WTC11 (cell line): ENCODE results near the gene RBM3. TPM values are rescaled to one million over a fixed set of nuclear protein-coding genes. Genes with fewer than 3 reads are reported as not detected.

Experiments used
- ATAC-seq: fragments of 200-7000 bp; cut with Tn5 transposase; 2 replicates; pipeline ENCODE4 v1.10.0; 2021; ENCODE audit warnings: mild to moderate bottlenecking, moderate library complexity
- Bru-seq: library from RNA; stranded (reverse); fragments of 400-500 nt; gene quantifications from one replicate; lab custom pipeline; 2021; lab: Mats Ljungman, UMichigan
- CTCF ChIA-PET: fragments of 300-600 bp; sonication (Branson Sonifier 250); formaldehyde crosslinking; loops from one replicate; lab custom pipeline; 2021; ENCODE audit warnings: antibody characterized with exemption; lab: Charles Lee
- POLR2A ChIA-PET: fragments of 350-600 bp; sonication (Branson Sonifier 250); formaldehyde crosslinking; loops from one replicate; lab custom pipeline; 2021; ENCODE audit warnings: antibody characterized with exemption; lab: Charles Lee
- DNase-seq: peaks from one replicate; pipeline ENCODE4 v3.0.0; 2021; ENCODE audit warnings: low spot score
- H3K27ac Mint-ChIP-seq: 2 replicates; pipeline ENCODE4 v1.8.0; 2021; ENCODE audit warnings: mixed read lengths
- H3K27me3 Mint-ChIP-seq: 2 replicates; pipeline ENCODE4 v1.8.0; 2021; ENCODE audit warnings: low read depth, mild to moderate bottlenecking, moderate library complexity, mixed read lengths
- H3K36me3 Mint-ChIP-seq: 2 replicates; pipeline ENCODE4 v1.8.0; 2021; ENCODE audit warnings: mixed read lengths
- H3K4me1 Mint-ChIP-seq: 2 replicates; pipeline ENCODE4 v1.8.0; 2022; ENCODE audit warnings: mixed read lengths
- H3K4me3 Mint-ChIP-seq: 2 replicates; pipeline ENCODE4 v1.8.0; 2021; ENCODE audit warnings: mild to moderate bottlenecking, moderate library complexity, mixed read lengths
- H3K9me3 Mint-ChIP-seq: 2 replicates; pipeline ENCODE4 v1.8.0; 2021; ENCODE audit warnings: mixed read lengths
- ARID4B ChIP-seq: sonication (generic); formaldehyde crosslinking; IDR thresholded peaks from 2 replicates; pipeline ENCODE4 v1.8.0; 2023; ENCODE audit warnings: missing genetic modification reagents, mild to moderate bottlenecking, borderline replicate concordance
- E2F5 ChIP-seq: sonication (generic); formaldehyde crosslinking; IDR thresholded peaks from 2 replicates; pipeline ENCODE4 v1.8.1; 2022; ENCODE audit warnings: mild to moderate bottlenecking, moderate library complexity, missing genetic modification reagents
- FOXJ3 ChIP-seq: sonication (generic); formaldehyde crosslinking; IDR thresholded peaks from 2 replicates; pipeline ENCODE4 v1.9.0; 2021; ENCODE audit warnings: missing genetic modification reagents, mild to moderate bottlenecking, borderline replicate concordance
- FOXK1 ChIP-seq: sonication (generic); formaldehyde crosslinking; IDR thresholded peaks from 2 replicates; pipeline ENCODE4 v1.8.0; 2022; ENCODE audit warnings: mild to moderate bottlenecking, moderate library complexity, missing genetic modification reagents
- HMGA2 ChIP-seq: fragments of 250-450 bp; sonication (Bioruptor Pico); IDR thresholded peaks from 2 replicates; pipeline ENCODE4 v1.4.0; 2021; ENCODE audit warnings: mild to moderate bottlenecking, moderate library complexity
- HMGXB4 ChIP-seq: sonication (generic); formaldehyde crosslinking; IDR thresholded peaks from 2 replicates; pipeline ENCODE4 v1.8.1; 2023; ENCODE audit warnings: mild to moderate bottlenecking, moderate library complexity, missing genetic modification reagents
- JUN ChIP-seq: sonication (generic); formaldehyde crosslinking; IDR thresholded peaks from 2 replicates; pipeline ENCODE4 v1.8.0; 2023; ENCODE audit warnings: mild to moderate bottlenecking, missing genetic modification reagents
- MAX ChIP-seq: sonication (generic); formaldehyde crosslinking; IDR thresholded peaks from 2 replicates; pipeline ENCODE4 v1.8.0; 2022; ENCODE audit warnings: mild to moderate bottlenecking, missing genetic modification reagents
- MYBL2 ChIP-seq: sonication (generic); formaldehyde crosslinking; IDR thresholded peaks from 2 replicates; pipeline ENCODE4 v1.8.1; 2023; ENCODE audit warnings: mild to moderate bottlenecking, moderate library complexity, missing genetic modification reagents
- NFYB ChIP-seq: sonication (generic); formaldehyde crosslinking; conservative IDR thresholded peaks from 2 replicates; pipeline ENCODE4 v1.8.0; 2022; ENCODE audit warnings: low read depth, missing genetic modification reagents
- NR1H2 ChIP-seq: sonication (generic); formaldehyde crosslinking; IDR thresholded peaks from 2 replicates; pipeline ENCODE4 v1.9.0; 2021; ENCODE audit warnings: mild to moderate bottlenecking, moderate library complexity, missing genetic modification reagents
- PRDM15 ChIP-seq: sonication (generic); formaldehyde crosslinking; IDR thresholded peaks from 2 replicates; pipeline ENCODE4 v1.8.0; 2022; ENCODE audit warnings: missing genetic modification reagents
- TCF7 ChIP-seq: sonication (generic); formaldehyde crosslinking; IDR thresholded peaks from 2 replicates; pipeline ENCODE4 v1.8.0; 2022; ENCODE audit warnings: mild to moderate bottlenecking, low read depth, missing genetic modification reagents, moderate library complexity
- TEAD4 ChIP-seq: sonication (generic); formaldehyde crosslinking; IDR thresholded peaks from 2 replicates; pipeline ENCODE4 v1.8.0; 2022; ENCODE audit warnings: mild to moderate bottlenecking, missing genetic modification reagents
- ZNF416 ChIP-seq: fragments of 250-450 bp; sonication (Bioruptor Pico); IDR thresholded peaks from 2 replicates; pipeline ENCODE4 v1.9.0; 2021; ENCODE audit warnings: mild to moderate bottlenecking, inconsistent platforms
- ZNF532 ChIP-seq: fragments of 250-450 bp; sonication (Bioruptor Pico); IDR thresholded peaks from 2 replicates; pipeline ENCODE4 v1.9.0; 2021; ENCODE audit warnings: mild to moderate bottlenecking, borderline replicate concordance
- ZNF671 ChIP-seq: fragments of 250-450 bp; sonication (Bioruptor Pico); IDR thresholded peaks from 2 replicates; pipeline ENCODE4 v1.8.0; 2021; ENCODE audit warnings: mild to moderate bottlenecking
- long read RNA-seq, 3 experiments: library from RNA in 1 of 3; library from capped mRNA in 1 of 3; library from polyadenylated mRNA in 1 of 3; unstranded in 2 of 3; stranded (forward) in 1 of 3; transcript quantifications; one replicate each; pipeline ENCODE4 v2.0.0, GENCODE V29; 2021
- total RNA-seq: library from RNA; stranded (reverse); gene quantifications from 3 replicates; pipeline ENCODE4 v1.2.3, GENCODE V29; 2021

RBM3 gene
- total RNA-seq (97.7 to 148 TPM (median 99.6 TPM) in 3 replicates), Bru-seq, nascent RNA (percentile 98 among the genes with signal in this experiment)
- long read RNA-seq, experiment 1, transcript RBM3-202 (6 exons, 1,130 nt): minor isoform, 7 of 190 reads
- long read RNA-seq, experiment 1, transcript RBM3-203 (7 exons, 2,162 nt): major isoform, 151 of 190 reads
- long read RNA-seq, experiment 1, partial matches to known transcripts: 14 of 190 reads
- long read RNA-seq, experiment 1, other reads (novel, unspliced or antisense): 14 of 190 reads
- long read RNA-seq, experiment 2, transcript RBM3-203 (7 exons, 2,162 nt): major isoform, 72 of 152 reads
- long read RNA-seq, experiment 2, transcript RBM3-202 (6 exons, 1,130 nt): minor isoform, 18 of 152 reads
- long read RNA-seq, experiment 2, partial matches to known transcripts: 54 of 152 reads
- long read RNA-seq, experiment 2, other reads (novel, unspliced or antisense): 5 of 152 reads
- long read RNA-seq, experiment 3, transcript RBM3-203 (7 exons, 2,162 nt): major isoform, 133 of 156 reads
- long read RNA-seq, experiment 3, partial matches to known transcripts: 15 of 156 reads
- long read RNA-seq, experiment 3, other reads (novel, unspliced or antisense): 7 of 156 reads

GRCh38 chrX:48574270-48575266, at the start of gene RBM3:
Gene RBM3, plus strand, starts transcription at chrX:48574484. Its CDS starts 697 bp downstream, at chrX:48575181.
- peak within 1 kb of the TSS; percentile 97 for H3K4me3 Mint-ChIP-seq
- H3K36me3 Mint-ChIP-seq: peaks cover 44% of the 10 kb centered on the region
- ChIA-PET CTCF (no interaction called here), POLR2A (interaction anchor here (0.6 kb wide), 1 partner anchor 102 kb away, joined by 3 read pairs; no protein-coding TSS in a partner anchor)
- peak; percentile 79 for DNase-seq
- H3K4me1 Mint-ChIP-seq: peaks cover 11% of the 10 kb centered on the region; the same call in 1 of the 2 replicates
- H3K9me3 Mint-ChIP-seq: no peaks in the 10 kb centered on the region
- peak; percentile 97 for ATAC-seq
- H3K27ac Mint-ChIP-seq: peak within 1 kb of the TSS; percentile 100
- no peaks in the 10 kb centered on the region; the same call in 1 of the 2 replicates for H3K27me3 Mint-ChIP-seq
- TF ChIP-seq ARID4B (CRISPR knock-in tag) (peak; percentile 84), HMGXB4 (CRISPR knock-in tag) (0 out of 2 replicates have a peak, but pooled peaks have one; percentile 35), ZNF532 (CRISPR knock-in tag) (peak; percentile 64; the same call in 1 of the 2 replicates), NFYB (CRISPR knock-in tag) (peak; percentile 68), MYBL2 (CRISPR knock-in tag) (peak; percentile 32; the same call in 1 of the 2 replicates), FOXK1 (CRISPR knock-in tag) (peak; percentile 80), TCF7 (no peak), HMGA2 (CRISPR knock-in tag) (no peak), ZNF671 (CRISPR knock-in tag) (peak; percentile 60; the same call in 1 of the 2 replicates), PRDM15 (CRISPR knock-in tag) (no peak), JUN (CRISPR knock-in tag) (peak; percentile 75; the same call in 1 of the 2 replicates), E2F5 (CRISPR knock-in tag) (no peak), FOXJ3 (CRISPR knock-in tag) (no peak), MAX (CRISPR knock-in tag) (peak; percentile 96), ZNF416 (CRISPR knock-in tag) (peak; percentile 68; the same call in 1 of the 2 replicates), NR1H2 (CRISPR knock-in tag) (no peak), TEAD4 (peak; percentile 56; the same call in 1 of the 2 replicates)
